PC-3 (cell line): ENCODE measurements around the gene IGSF21.

ENCODE experiments used
- EZH2 ChIP-seq: fragments of 300-600 bp; sonication (generic); IDR thresholded peaks from one replicate; pipeline ENCODE4 v1.6.1; 2017; ENCODE audit warnings: antibody characterized with exemption, mild to moderate bottlenecking, low read length; ENCODE audit not compliant: unreplicated experiment
- TF ChIP-seq, protein P1 (sequence below): fragments of 300-600 bp; sonication (generic); conservative IDR thresholded peaks from 2 replicates; pipeline ENCODE4 v1.5.1; 2017; ENCODE audit warnings: antibody characterized with exemption, low read depth, mild to moderate bottlenecking, low read length

DNA sequence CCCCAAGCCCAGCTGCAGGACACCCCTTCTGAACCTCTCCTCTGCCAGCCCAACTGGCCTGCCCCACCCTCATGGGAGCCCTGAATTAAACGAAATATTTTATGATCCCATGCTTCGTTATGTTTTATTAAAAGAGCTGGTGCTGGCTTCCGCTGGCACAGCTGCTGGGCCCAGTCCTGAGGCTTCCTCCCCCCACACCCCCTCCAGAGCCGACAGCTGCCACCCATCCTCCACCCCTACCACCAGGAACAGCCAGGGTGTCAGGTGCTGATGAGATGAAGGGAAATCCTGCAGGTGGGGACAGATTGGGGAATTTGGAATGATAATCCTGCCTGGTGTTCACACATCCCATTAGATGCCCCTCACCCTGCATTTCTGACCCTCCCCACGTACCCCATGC is 19.0 kb downstream of the IGSF21 start:
- TF ChIP-seq, protein P1, sequence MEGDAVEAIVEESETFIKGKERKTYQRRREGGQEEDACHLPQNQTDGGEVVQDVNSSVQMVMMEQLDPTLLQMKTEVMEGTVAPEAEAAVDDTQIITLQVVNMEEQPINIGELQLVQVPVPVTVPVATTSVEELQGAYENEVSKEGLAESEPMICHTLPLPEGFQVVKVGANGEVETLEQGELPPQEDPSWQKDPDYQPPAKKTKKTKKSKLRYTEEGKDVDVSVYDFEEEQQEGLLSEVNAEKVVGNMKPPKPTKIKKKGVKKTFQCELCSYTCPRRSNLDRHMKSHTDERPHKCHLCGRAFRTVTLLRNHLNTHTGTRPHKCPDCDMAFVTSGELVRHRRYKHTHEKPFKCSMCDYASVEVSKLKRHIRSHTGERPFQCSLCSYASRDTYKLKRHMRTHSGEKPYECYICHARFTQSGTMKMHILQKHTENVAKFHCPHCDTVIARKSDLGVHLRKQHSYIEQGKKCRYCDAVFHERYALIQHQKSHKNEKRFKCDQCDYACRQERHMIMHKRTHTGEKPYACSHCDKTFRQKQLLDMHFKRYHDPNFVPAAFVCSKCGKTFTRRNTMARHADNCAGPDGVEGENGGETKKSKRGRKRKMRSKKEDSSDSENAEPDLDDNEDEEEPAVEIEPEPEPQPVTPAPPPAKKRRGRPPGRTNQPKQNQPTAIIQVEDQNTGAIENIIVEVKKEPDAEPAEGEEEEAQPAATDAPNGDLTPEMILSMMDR: no peak
- TF ChIP-seq EZH2: no peak
